ENCODE data around the gene ANTXR1.

The ANTXR1 gene

DNA sequence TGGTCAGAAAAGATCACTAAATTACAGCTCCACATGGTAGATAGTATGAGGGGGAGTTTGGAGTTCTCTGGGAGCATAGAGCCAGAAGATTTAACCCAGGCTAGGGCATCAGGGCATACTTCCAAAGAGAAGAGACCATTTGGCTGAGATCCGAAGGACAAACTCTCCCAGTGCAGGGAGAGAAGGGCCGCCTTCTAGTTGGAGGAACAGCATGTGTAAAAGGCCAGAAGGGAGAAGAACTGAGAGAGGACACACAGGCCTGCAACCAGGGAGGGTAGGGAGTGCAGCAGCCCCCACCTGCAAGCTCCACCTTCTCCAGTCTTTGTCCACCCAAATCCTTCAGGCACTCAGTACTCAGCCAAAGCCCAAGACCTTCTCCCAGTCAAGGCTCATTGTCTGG lies 192.1 kb downstream of the ANTXR1 start:
- TF ChIP-seq, protein P1, sequence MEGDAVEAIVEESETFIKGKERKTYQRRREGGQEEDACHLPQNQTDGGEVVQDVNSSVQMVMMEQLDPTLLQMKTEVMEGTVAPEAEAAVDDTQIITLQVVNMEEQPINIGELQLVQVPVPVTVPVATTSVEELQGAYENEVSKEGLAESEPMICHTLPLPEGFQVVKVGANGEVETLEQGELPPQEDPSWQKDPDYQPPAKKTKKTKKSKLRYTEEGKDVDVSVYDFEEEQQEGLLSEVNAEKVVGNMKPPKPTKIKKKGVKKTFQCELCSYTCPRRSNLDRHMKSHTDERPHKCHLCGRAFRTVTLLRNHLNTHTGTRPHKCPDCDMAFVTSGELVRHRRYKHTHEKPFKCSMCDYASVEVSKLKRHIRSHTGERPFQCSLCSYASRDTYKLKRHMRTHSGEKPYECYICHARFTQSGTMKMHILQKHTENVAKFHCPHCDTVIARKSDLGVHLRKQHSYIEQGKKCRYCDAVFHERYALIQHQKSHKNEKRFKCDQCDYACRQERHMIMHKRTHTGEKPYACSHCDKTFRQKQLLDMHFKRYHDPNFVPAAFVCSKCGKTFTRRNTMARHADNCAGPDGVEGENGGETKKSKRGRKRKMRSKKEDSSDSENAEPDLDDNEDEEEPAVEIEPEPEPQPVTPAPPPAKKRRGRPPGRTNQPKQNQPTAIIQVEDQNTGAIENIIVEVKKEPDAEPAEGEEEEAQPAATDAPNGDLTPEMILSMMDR (IDR thresholded peaks at IDR 0.05; ENCODE audit: control insufficient read depth, extremely low read depth, insufficient read depth) = no peak
- H3K4me3 ChIP-seq (ENCODE audit: low read depth, low read length) = no peak overlapping the region
- no peak for DNase-seq (ENCODE audit: low read depth)

DNA sequence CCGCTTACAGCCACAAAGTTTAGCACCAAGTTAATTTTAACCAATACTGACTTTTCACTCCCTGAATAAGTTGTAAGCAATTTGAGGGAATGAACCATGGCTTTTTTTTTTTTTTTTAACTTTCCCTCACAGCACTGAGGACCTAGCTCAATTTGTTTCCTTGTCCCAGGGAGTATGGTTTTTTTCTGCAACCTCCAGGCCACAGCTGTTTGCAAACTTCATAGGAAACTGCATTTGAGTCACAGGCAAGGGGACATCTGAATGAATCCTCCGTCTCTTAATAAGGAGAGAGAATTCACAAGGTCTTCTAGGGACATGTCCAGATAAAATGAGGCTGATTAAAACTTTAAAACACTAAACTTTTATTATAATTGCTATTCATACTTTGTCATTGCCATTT lies 192.5 kb downstream of the ANTXR1 start:
- no peak for DNase-seq (ENCODE audit: low read depth)

DNA sequence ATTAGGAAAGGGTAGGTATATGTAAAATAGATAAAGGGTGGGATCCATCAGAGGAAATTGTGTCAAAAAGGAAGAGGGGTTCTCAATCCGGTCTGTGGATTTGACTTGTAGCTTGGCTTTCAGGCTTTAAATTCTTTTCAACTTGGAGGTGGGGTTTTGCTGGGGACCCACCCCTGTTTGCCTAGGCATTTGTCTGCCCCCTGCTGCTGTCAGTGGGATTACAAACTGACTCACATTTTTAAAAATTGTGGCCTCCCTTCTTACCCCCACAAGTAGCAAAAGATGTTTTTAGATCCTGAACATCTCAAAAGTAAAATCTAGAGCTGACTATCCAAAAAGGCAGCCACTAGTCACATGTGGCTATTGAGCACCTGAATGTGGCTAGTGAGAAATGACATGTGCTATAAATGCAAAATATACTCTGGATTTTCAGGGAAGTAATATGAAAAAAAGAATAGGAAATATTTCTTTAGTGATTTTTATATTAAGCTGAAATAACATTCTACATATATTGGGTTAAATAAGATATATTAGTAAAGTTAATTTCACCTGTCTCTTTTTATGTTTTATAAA lies 195.1 kb downstream of the ANTXR1 start:
- no peak for DNase-seq (ENCODE audit: low read depth)
- H3K4me3 ChIP-seq (ENCODE audit: low read depth, low read length) = no peak overlapping the region
- TF ChIP-seq, protein P1 (IDR thresholded peaks at IDR 0.05; ENCODE audit: control insufficient read depth, extremely low read depth, insufficient read depth) = no peak

More for the DNA sequence above, 192.5 kb downstream of the ANTXR1 start:
- TF ChIP-seq, protein P1 (IDR thresholded peaks at IDR 0.05; ENCODE audit: control insufficient read depth, extremely low read depth, insufficient read depth) = no peak
- no peak overlapping the region for H3K4me3 ChIP-seq (ENCODE audit: low read depth, low read length)

DNA sequence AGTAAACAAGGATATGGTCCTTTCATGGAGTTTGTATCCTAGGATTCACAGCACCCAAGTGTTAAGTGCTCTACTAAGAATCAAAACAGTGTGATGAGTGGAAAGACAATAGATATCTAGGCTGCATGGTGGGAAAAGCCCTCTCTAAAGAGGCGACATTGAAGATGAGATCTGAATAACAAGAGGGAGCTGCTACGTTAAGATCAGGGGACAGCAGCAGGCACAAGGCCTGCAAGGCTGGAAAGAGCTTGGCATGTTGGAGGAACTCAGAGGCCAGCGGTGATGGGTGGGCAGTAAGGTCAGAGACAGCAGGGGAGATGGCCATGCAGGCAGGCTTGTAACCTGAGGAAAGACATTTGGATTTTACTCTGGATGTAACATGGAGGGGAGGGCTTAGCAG lies 196.5 kb downstream of the ANTXR1 start:
- no peak overlapping the region for H3K4me3 ChIP-seq (ENCODE audit: low read depth, low read length)
- TF ChIP-seq, protein P1 (IDR thresholded peaks at IDR 0.05; ENCODE audit: control insufficient read depth, extremely low read depth, insufficient read depth) = no peak
- DNase-seq (ENCODE audit: low read depth) = no peak

DNA sequence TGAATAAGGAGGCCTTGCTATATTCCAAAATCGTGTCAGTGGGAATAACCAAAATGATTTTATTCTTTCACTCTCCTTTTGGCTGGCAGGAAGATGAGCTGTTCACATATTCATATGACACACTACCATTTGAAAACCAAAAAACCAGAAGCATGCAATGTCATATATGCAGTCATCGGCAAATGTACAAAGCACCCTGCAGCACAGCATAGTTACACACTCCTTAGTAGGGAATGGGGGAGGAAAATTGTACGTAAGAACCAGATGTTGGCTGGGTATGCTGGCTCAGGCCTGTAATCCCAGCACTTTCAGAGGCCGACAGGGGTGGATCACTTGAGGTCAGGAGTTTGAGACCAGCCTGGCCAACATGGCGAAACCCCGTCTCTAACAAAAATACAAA lies 197.4 kb downstream of the ANTXR1 start:
- no peak overlapping the region for H3K4me3 ChIP-seq (ENCODE audit: low read depth, low read length)
- TF ChIP-seq, protein P1 (IDR thresholded peaks at IDR 0.05; ENCODE audit: control insufficient read depth, extremely low read depth, insufficient read depth) = no peak
- no peak for DNase-seq (ENCODE audit: low read depth)

DNA sequence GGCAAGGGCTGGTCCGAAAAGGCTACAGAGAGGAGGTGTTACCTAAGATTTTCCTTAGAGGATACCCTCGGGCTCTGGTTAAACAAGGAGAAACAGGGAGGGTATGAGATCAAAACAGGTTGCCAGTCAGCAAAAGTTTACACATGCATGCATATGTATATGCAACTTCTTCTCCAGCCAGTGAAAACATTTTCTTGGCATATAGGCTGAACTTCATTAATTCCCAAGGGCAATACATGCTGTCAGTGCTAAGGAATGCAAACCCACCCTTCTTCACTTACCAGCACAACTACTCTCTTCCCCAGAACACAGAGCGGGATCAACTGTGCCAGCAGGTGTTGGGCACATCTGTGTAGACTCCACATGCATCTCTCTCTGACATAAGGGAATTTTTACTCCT lies 198.1 kb downstream of the ANTXR1 start:
- no peak overlapping the region for H3K4me3 ChIP-seq (ENCODE audit: low read depth, low read length)
- TF ChIP-seq, protein P1 (IDR thresholded peaks at IDR 0.05; ENCODE audit: control insufficient read depth, extremely low read depth, insufficient read depth) = no peak
- no peak for DNase-seq (ENCODE audit: low read depth)

DNA sequence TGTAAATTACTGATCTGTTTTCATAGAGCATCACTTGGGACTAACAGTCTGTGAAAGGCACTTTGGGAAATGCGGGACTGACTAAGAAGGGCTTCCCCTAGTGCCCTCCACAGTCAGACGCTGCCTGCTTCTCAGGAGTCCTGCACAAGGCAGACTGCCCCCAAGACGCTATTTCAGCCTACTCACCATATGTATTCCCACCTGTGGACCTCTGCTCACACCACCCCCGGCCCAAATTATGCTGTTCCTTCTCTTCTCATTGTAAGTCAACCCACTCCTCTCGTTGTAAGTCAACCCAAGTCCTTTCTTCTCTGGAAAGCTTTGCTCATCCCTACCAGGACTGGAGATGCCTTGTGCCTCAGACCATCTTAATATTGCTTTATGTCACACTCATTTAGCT lies 198.7 kb downstream of the ANTXR1 start:
- no peak for DNase-seq (ENCODE audit: low read depth)
- TF ChIP-seq, protein P1 (IDR thresholded peaks at IDR 0.05; ENCODE audit: control insufficient read depth, extremely low read depth, insufficient read depth) = no peak
- no peak overlapping the region for H3K4me3 ChIP-seq (ENCODE audit: low read depth, low read length)
